GM12872 (cell line): Measurements from ENCODE around the gene ATXN1.

Source experiments
- CTCF ChIP-seq: IDR thresholded peaks from 3 replicates; pipeline ENCODE4 v1.5.1; 2011; ENCODE audit warnings: low read depth, mild to moderate bottlenecking, low read length, moderate library complexity; ENCODE audit not compliant: insufficient read depth

Gene ATXN1

GRCh38 chr6:16331384-16332174 lies 429.7 kb downstream of the ATXN1 start:
- peak; percentile 93 for TF ChIP-seq CTCF

GRCh38 chr6:16329233-16329632 lies 432.0 kb downstream of the ATXN1 start:
- no peak for TF ChIP-seq CTCF

- TF ChIP-seq CTCF = no peak
Measured at GRCh38 chr6:16327777-16328325, 433.4 kb downstream of the ATXN1 start.

- no peak for TF ChIP-seq CTCF
Measured at GRCh38 chr6:16326971-16327776, 434.1 kb downstream of the ATXN1 start.

GRCh38 chr6:16326531-16326930 lies 434.7 kb downstream of the ATXN1 start:
- no peak for TF ChIP-seq CTCF

- TF ChIP-seq CTCF = no peak
Measured at GRCh38 chr6:16324606-16325225, 436.5 kb downstream of the ATXN1 start.

- no peak for TF ChIP-seq CTCF
Measured at GRCh38 chr6:16324184-16324583, 437.1 kb downstream of the ATXN1 start.
